Frontal cortex (tissue), 4 donors: ENCODE data around the gene CREB5. TPM values are rescaled to one million over a fixed set of nuclear protein-coding genes. Genes with fewer than 3 reads are reported as not detected.

Experiments used
- DNase-seq, 2 donors: peaks; one replicate each; pipeline ENCODE4 v3.0.0; 2012; ENCODE audit warnings: low spot score in 2 of 2
- FAIRE-seq: peaks from 2 replicates; lab custom pipeline; 2012; peaks lifted over from hg19 to GRCh38; lab: Jason Lieb, UNC
- total RNA-seq: library from RNA; depleted of rRNA; stranded (reverse); fragments of >200 nt; gene quantifications from one replicate; pipeline ENCODE4 v1.2.3, GENCODE V29; 2014
- donor health status: control.
- donor health status: control.
- donor health status: control.

Gene CREB5
- total RNA-seq, 1 donor from 2014 or later, result 4.5 TPM

- FAIRE-seq (no peak), DNase-seq (no peak)
These were observed 60.0 kb downstream of the CREB5 start for GRCh38 chr7:28472332-28472731.

- DNase-seq (no peak), FAIRE-seq (no peak)
These were observed 61.4 kb downstream of the CREB5 start for GRCh38 chr7:28473571-28474281.

DNA sequence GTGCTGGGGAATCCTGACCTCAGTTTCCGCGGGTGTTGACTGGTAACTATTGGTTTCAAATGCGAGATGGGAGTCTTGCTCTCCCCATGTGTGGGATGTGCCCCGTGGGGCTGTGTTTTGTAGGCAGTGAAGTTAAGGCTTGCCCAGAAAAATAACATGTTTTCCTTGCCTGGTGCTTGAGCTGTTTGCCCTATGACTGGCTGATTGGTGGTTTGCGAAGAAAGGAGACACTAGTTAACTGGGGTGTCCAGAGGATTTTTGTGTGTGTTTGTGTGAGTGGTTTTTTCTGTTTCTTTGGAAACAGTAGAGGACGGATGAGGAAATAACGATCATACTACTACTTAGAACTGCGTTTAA lies 61.9 kb downstream of the CREB5 start:
- no peak for DNase-seq
- FAIRE-seq, result no peak

GRCh38 chr7:28474640-28475039 lies 62.3 kb downstream of the CREB5 start:
- FAIRE-seq, result no peak
- DNase-seq, result no peak

DNA sequence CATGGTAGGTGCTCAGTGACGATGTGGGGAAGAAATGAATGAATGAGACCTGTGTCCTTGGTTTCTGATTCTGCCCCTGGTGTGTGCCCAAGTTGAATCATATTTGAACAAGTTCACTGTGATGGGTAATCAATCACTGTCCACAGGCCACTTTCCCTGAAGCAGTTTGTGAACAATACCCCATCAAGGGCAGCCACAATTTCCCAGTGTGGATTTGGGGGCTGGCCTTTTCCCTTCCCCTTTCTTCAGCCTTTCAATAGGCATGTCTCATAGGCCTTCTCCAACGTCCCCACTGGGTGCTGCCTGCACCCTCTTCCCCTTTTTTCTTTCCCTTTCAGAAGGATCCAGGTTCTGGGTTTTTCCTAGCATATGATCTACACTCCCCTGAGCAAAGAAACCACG lies 64.7 kb downstream of the CREB5 start:
- DNase-seq (no peak), FAIRE-seq (no peak)

GRCh38 chr7:28478656-28479055 lies 66.3 kb downstream of the CREB5 start:
- DNase-seq (no peak), FAIRE-seq (no peak)

- no peak for FAIRE-seq
These were observed 67.2 kb downstream of the CREB5 start for GRCh38 chr7:28479507-28479947.

GRCh38 chr7:28480595-28480994 lies 68.3 kb downstream of the CREB5 start:
- FAIRE-seq, result no peak
- DNase-seq, result no peak

More at GRCh38 chr7:28479507-28479947, 67.2 kb downstream of the CREB5 start:
- no peak for DNase-seq

DNA sequence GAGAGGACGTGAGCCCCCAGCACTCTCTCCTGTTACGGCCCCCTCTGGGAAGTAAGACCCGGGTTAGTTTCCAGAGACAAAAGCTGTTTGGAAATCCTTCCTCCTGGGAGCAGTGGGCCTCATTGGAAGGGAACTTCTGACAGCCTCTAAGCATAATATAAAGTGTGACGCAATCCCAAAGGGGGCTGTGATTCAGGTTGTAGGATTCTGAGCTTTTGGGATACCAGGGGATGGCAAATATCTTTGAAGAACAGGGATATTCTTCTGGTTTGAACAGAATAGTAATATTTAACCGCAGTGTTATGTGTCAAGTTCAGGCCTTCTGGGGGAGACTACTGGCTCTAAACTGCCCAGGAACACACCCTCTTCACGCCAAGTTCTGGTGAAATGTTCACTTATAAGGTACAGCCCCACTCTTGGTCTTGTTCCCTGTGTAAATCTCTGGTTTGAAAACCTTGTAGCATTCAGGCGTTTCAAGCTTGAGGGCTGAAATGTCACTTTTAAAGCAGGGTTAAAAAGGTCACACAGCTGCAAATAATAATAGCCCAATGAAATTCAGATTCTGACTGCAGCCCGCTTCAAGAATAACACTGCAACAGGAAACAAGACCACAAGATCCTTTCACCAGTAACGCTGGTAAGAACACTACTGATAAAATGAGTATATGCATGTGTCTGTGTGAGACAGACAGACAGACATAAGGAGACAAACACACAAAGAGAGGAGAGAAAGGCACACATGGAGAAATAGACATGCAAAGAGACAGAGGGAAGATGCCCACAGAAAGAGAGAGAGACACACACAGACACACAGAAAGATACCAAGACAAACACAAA lies 69.0 kb downstream of the CREB5 start:
- DNase-seq (no peak), FAIRE-seq (no peak)

- DNase-seq, result no peak
- FAIRE-seq, result no peak
These were observed 70.8 kb downstream of the CREB5 start for GRCh38 chr7:28483112-28483511.

- DNase-seq (no peak), FAIRE-seq (no peak)
These were observed 71.7 kb downstream of the CREB5 start for GRCh38 chr7:28483908-28484605.

DNA sequence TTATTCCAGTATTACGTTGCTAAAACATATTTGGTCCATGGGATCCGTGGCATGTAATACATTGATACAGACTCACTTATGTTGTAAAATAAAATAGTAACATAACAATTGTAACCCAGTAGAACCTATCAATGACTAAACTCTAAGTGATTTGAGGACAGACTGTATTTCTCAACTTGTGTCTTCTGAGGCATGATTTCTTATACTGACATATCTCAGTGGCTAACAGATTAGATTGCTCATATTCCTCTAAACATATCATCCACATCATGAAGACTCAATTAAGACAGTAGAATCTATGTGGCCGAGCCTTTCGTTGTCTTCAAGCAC lies 72.3 kb downstream of the CREB5 start:
- FAIRE-seq (no peak), DNase-seq (no peak)

DNA sequence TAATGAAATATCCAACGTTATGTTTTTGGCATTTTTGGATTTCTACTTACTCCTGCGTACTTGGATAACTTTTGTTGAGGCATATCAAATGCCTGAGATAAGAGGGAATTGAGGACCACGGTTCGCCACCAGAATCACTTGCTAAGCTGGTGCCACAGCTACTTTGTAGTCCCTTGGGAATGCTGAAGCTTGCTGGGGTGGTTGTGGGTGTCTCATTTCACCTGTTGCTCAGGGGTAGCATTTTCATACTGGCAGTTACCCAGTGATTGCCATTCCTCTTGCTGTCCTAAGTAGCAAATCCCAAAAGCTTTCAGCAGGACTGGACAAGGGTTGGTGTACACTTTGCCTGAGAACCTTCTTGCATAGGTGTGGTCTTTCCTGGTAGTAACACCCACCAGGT lies 75.2 kb downstream of the CREB5 start:
- FAIRE-seq, result no peak
- DNase-seq, result no peak

GRCh38 chr7:28488061-28488791 lies 75.9 kb downstream of the CREB5 start:
- DNase-seq (no peak), FAIRE-seq (no peak)

- FAIRE-seq (no peak), DNase-seq (no peak)
These were observed 78.5 kb downstream of the CREB5 start for GRCh38 chr7:28490831-28491230.

- no peak for FAIRE-seq
These were observed 81.2 kb downstream of the CREB5 start for GRCh38 chr7:28493477-28493876.

GRCh38 chr7:28497009-28497408 lies 84.7 kb downstream of the CREB5 start:
- FAIRE-seq (no peak), DNase-seq (no peak)

More at GRCh38 chr7:28493477-28493876, 81.2 kb downstream of the CREB5 start:
- no peak for DNase-seq

- DNase-seq, result no peak
- no peak for FAIRE-seq
These were observed 86.3 kb downstream of the CREB5 start for GRCh38 chr7:28498636-28499035.

- FAIRE-seq, result no peak
- no peak for DNase-seq
These were observed 87.8 kb downstream of the CREB5 start for GRCh38 chr7:28500138-28500537.

GRCh38 chr7:28502408-28502807 lies 90.1 kb downstream of the CREB5 start:
- DNase-seq (no peak), FAIRE-seq (no peak)
